ENCODE measurements around the gene PCBP3.
A peak's percentile ranks its signal among the peaks of the same experiment; 100 is the strongest.

Gene PCBP3

DNA sequence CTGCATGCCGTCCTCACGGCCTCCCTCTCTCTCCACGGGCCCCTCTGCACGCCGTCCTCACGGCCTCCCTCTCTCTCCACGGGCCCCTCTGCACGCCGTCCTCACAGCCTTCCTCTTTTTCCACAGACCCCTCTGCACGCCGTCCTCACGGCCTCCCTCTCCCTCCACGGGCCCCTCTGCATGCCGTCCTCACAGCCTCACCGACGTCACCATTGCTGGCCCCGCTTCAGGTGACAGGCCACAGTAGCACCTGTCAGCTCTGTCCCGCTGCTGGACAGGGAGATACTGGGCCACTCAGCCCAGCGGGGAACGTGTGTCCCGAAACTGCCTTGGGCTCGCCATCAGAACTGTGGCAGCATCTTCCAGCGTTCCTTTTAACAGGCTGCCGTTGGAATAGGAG is 255.3 kb downstream of the PCBP3 start:
- no peak for DNase-seq

DNA sequence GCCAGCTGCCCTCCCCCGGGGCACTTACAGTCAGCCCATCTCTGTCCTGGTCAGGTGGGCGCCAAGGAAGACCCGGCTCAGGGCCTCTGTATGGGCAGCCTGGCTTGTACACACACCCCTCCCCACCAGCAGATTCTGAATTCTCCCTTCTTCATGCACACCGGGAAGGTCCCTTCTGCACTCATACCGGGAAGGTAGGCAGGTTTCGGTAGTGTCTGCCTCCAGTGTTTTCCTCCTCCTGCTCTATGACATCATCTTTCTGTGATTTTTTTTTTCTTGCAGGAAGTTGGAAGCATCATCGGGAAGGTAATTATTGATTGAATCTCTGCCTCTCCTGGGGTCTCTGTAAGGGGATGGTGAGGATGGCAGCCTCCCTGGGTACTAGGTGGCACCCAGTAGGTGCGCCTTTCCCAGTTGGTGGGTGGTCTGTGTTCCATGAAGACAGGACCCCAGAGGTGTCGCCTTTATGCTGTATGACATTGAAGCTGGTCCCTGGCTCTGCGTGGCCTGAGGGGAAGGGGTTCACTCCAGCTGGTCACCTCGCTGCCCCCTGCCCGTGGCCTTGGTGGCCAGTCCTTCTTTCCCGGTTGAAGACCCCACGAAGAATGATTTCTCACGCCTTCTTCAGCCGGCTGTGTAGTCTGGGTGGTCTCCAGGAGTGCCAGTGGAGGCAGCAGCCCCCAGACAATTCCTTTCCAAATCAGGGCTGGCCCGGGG is 255.9 kb downstream of the PCBP3 start:
- DNase-seq, result no peak

DNA sequence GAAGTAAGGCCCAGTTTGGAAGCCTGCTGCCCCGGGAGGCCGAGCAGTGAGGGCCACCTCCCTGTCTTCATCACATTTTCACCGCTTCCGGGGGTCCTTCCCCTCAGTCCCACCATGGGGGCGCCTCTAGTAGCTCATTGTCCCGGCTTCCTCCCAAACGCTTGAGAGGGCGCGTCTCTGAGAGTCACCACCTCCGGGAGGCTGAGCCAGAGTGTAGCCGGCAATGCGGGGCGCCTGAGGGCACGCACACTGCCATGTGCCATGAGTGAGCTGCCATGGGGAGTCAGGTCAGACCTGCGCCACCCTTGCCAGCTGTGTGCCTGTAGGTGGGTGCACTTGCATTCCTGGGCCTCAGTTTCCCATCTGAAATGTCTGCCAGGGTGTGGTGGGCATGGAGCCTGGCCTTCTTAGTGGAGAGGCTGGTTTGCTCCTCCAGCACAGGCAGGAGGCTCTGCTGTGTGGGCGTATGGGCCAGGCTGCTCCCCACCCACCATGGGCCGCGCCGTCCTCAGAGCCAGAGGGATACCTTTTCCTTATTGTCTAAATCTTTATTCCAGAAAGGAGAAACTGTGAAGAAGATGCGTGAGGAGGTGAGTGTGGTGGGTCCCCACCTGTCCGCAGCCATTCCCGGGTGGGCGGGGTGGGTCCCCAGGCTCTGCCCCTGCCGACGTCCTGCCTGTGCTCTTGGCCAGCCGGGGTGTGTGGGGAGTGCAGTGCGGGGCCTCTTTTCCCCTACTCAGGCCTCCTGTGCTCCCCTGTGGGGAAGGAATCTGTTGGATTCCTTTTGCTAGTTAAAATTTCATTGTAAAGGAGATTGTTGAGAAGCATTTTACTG is 256.7 kb downstream of the PCBP3 start:
- DNase-seq, result no peak

- no peak for DNase-seq
Observed at GRCh38 chr21:45901061-45901690, 257.7 kb downstream of the PCBP3 start.

DNA sequence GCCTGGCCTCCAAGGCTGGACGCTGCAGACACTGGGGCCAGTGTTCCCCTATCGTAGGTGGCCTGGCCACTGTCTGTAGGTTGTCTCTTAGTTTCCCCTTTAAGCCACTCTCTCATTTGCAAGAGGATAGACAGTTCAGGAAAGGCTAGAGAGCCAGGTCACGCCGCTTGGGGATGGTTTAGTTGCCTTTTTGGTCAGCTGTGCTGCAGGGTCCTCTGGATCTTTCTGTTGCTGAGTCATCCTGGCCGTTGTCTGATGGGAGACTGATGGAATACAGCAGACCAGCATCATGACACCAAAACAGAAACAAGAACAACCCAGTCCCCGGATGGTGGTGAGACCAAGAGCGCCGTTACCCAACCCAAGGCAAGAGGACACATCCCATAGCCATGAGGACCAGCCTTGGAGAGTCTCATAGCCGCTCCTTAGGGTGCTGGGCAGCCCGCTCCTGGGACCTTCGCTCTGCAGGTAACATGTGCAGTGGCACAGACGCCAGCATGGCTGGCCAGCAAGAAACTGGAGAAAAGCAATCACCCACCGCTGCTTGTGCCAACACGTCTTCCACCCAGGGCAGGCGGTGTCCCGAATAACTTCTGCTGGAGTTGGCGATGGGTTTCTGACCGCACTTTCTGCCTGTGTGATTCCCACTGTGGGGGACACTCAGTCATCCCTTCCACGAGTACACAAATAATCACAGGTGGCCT is 258.9 kb downstream of the PCBP3 start:
- DNase-seq, result no peak

DNA sequence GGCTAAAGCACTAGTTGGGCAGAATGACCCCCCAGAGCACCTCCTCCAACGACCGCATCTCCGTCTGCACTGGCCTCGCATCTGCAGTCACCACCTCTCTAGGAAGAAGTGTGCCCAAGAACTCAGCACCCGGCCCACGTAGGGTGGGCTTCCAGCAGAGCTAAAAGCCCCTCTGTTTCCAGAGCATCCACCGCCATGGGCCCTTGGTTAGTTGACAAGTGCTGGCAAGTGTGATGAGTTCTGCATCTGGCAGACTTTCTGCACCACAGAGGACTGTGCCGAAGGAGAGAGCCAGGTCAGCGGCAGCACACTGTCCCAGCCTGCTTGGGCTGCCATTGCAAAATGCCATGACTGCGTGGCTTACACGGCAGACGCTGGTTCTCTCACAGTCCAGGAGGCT is 261.7 kb downstream of the PCBP3 start:
- no peak for DNase-seq

- no peak for DNase-seq
Observed at GRCh38 chr21:45906196-45906805, 262.8 kb downstream of the PCBP3 start.

- DNase-seq, result no peak
Observed at GRCh38 chr21:45906859-45907258, 263.3 kb downstream of the PCBP3 start.

DNA sequence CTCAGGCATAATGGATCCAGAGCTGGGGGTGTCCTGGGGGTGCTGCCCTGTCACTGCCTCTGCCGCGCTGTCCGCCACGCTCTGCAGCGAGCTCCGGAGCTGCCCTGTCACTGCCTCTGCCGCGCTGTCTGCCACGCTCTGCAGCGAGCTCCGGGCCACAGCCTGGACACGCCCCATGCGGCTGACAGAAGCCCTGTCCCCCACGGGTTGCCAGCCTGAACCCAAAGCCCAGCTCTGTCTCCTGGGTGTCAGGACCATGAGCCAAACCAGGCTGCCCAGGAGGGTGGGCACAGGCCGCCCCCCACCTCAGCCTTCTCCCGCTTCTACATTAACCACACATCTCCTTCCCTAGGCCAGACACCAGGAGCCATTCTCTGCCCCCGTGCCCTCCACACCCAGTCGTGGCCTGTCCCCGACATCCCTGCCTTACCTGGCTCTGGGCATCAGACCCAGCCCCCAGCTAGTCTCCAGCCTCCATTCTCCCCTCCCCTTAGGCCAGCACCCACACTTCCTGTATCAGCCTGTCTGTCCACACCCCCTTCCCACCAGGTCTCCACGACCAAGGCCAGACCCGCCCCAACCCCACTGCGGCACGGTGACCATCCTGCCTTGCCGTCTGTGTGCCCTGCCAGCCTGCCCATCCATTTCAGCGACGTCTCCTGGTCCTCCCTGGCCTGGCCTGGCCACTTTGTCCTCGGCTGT is 265.2 kb downstream of the PCBP3 start:
- DNase-seq, result no peak

- no peak for DNase-seq
Observed at GRCh38 chr21:45909238-45909988, 265.9 kb downstream of the PCBP3 start.

DNA sequence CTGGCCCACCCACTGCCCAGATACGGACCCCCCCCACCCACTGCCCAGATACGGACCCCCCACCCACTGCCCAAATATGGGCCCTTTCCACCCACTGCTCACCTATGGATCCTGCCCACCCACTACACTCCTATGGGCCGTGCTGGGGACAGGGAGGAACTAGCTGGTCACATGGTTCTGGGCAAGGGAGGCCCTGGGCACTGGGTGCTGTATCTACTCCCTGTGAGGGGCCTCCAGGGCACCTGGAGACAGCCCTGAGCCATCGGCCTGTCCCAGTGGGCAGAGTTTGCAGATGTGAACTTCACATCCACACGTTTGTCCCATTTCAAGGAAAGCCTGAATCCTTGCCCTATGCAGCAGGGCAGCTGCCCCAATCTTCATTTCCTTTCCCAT is 266.6 kb downstream of the PCBP3 start:
- DNase-seq, result peak in 1 of 3 experiments; percentile 36

DNA sequence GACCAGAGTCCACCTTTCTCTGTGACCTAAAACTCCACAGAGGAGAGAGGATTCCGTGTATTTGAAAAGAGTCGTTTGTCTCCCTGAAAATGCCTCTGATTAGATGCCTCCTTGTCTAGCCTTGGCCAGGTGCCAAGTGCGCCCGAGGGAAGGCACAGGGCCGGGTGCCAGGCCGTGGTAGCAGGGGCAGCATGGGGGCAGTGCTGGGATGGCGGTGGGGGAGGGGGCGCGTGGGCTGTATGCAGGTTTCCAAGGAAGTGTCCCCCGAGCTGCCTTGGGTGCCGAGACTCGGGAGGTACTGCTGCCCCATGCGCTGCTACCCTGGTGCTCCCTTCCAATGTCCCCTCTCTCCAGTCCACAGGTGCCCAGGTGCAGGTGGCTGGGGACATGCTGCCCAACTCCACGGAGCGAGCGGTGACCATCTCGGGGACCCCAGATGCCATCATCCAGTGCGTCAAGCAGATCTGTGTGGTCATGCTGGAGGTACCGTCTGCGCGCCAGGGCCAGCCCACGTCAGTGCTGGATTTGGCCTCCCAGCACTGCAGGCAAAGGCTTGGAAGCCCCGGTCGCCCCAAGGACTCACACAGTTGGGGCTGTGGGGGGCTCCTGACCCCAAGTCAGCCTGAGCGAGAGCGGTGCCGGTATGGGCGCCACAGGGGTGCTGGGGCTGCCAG is 267.2 kb downstream of the PCBP3 start:
- DNase-seq, result peak in 2 of 3 experiments; percentile 41 to 71

DNA sequence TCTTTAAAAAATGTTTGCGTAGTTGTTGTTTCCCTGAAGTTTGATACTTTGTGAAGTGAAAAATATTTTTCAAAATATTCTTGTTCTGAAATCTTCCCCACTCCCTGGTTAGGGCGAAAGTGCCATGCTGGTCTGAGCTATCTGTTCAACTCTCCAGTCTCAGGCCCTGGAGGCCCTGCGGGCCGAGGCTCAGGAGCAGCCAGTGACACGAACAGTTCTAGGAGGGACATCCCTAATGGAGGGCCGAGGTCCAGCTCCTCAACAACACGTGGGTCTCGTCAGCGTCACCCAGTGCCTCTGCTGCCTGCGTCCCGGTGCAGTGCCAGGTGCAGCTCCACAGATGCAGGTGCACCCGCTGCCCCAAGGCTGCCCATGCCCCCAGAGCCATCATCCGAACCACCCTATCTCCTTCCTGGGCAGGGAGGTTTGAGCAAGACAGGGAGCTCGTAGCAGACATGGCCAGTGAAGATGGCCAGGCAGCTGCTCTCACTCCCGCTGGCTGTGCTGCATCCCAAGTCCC is 268.3 kb downstream of the PCBP3 start:
- no peak for DNase-seq

DNA sequence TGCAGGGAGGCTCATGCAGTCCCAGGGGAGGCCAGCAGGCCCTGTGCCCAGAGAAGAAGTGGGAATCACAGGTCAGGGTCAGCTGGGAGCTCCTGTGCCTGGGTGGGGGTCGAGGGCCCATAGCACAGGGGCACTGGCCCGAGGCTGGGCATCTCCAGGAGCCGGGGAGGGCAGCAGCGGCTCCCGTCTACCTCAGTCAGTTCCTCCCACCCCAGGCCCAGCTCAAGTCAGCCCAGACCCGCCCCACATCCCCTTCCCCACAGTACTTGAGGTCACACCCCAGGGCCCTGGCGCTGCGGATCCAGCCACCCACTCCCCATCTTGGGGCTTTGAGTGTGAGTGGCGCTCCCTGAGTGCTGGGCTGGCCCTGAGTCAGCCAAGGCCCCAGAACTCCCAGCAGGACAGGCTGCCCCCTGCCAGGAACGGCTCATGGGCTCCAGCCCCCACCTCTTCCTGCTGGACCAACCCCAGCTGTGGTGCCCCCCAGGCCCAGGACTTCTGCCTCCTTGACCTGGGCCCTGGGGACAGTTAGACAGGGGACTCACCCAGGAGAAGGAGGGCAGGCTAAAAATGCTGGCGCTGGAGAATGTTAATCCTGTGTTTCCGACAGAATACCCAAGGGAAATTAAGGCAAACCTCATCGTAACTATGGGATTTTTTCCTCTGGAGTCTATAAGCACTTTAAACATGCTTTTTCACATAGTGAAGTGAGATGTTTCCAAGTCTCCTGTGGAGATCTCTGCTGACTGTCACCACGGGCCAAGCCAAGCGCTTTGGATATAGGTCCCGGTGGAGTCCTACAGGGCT is 269.3 kb downstream of the PCBP3 start:
- DNase-seq, result no peak

- DNase-seq, result no peak
Observed at GRCh38 chr21:45913418-45913765, 269.9 kb downstream of the PCBP3 start.

GRCh38 chr21:45913886-45914285 is 270.4 kb downstream of the PCBP3 start:
- no peak for DNase-seq

GRCh38 chr21:45914321-45914845 is 270.9 kb downstream of the PCBP3 start:
- no peak for DNase-seq

DNA sequence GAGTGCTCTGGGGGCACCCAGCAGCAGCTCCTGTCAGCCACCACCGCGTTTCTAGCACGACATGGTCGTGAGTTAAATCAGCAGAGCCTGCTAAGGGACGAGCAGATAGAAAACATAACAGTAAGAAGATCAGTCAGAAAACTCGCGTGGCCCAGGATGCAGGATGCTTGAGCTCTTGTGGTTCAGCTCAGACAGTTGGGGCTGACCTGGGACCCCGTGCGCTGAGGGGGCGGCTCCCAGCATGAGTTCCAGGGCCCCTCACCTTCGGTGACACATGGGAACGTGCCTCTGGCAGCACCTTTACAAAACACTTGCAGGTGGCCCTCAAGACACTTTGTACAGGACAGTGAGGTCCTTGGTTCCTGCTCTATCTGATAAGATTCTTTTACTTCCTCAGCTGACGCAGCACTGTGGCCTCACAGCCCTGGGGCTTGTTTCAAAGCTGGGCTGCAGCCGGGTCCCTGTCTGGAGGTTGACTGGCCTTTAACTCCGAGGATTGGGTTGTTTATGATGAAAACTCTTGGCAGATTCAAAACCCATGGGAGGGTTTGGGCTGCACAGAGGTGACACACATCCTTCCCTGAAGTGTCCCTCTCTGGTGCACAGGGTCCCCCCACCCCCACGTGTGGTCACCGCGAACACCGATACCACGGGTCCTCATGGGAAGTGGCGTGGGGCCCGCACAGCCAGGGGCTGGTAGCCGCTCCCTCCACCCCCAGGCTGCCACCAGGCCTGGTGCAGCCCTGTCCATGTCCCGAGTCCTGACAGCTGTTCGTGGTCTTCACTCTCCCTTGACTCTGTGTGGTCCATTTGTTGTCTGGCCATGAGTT is 272.7 kb downstream of the PCBP3 start:
- DNase-seq, result no peak

GRCh38 chr21:45917241-45917640 is 273.7 kb downstream of the PCBP3 start:
- DNase-seq, result no peak
